T-helper 2 cell (primary cell): ENCODE data around the gene KRT25.
A peak's percentile ranks its signal among the peaks of the same experiment; 100 is the strongest.
"Not testable (repeated sequence)": the region's sequence is repeated elsewhere in the genome, so short reads cannot be mapped to it uniquely, and the experiment has no call there.

Experiments
- DNase-seq, 5 experiments: peaks; one replicate each; pipeline versions ENCODE4 v3.0.0 to v3.0.0-alpha.2; 2012 to 2022

Gene KRT25

GRCh38 chr17:40753804-40754203 is 1.3 kb downstream of the KRT25 start:
- no peak for DNase-seq

- no peak for DNase-seq
Measured at GRCh38 chr17:40751065-40751464, 4.1 kb downstream of the KRT25 start.

GRCh38 chr17:40750391-40750790 is 4.7 kb downstream of the KRT25 start:
- DNase-seq: no peak

- DNase-seq: not testable (repeated sequence)
Measured at GRCh38 chr17:40748666-40749065, 6.5 kb downstream of the KRT25 start.

- DNase-seq: no peak
Measured at GRCh38 chr17:40738553-40738952, 16.6 kb downstream of the KRT25 start.

- DNase-seq: no peak
Measured at GRCh38 chr17:40735016-40735415, 20.1 kb downstream of the KRT25 start.

GRCh38 chr17:40734018-40734417 is 21.1 kb downstream of the KRT25 start:
- no peak for DNase-seq

- DNase-seq: no peak
Measured at GRCh38 chr17:40730970-40731369, 24.2 kb downstream of the KRT25 start.

GRCh38 chr17:40727447-40728231 is 27.5 kb downstream of the KRT25 start:
- DNase-seq: no peak

GRCh38 chr17:40726919-40727318 is 28.2 kb downstream of the KRT25 start:
- DNase-seq: peak in 2 of 5 experiments; percentile 1 to 8

- no peak for DNase-seq
Measured at GRCh38 chr17:40724656-40725055, 30.5 kb downstream of the KRT25 start.

GRCh38 chr17:40722241-40722640 is 32.9 kb downstream of the KRT25 start:
- no peak for DNase-seq

GRCh38 chr17:40720899-40721298 is 34.2 kb downstream of the KRT25 start:
- DNase-seq: no peak

GRCh38 chr17:40718930-40719329 is 36.2 kb downstream of the KRT25 start:
- no peak for DNase-seq

GRCh38 chr17:40717776-40718175 is 37.4 kb downstream of the KRT25 start:
- no peak for DNase-seq

- DNase-seq: no peak
Measured at GRCh38 chr17:40714473-40714872, 40.7 kb downstream of the KRT25 start.

GRCh38 chr17:40707745-40708144 is 47.4 kb downstream of the KRT25 start:
- DNase-seq: no peak

GRCh38 chr17:40705584-40705983 is 49.5 kb downstream of the KRT25 start:
- no peak for DNase-seq

GRCh38 chr17:40703652-40704051 is 51.5 kb downstream of the KRT25 start, which contains the start of gene KRT24:
TSS of gene KRT24 (minus strand) at chr17:40703752. CDS start at chr17:40703693, 59 bp downstream.
- no peak for DNase-seq

GRCh38 chr17:40702271-40702670 is 52.9 kb downstream of the KRT25 start:
- no peak for DNase-seq

- DNase-seq: no peak
Measured at GRCh38 chr17:40699853-40700252, 55.3 kb downstream of the KRT25 start.

- DNase-seq: no peak
Measured at GRCh38 chr17:40699371-40699770, 55.8 kb downstream of the KRT25 start.
